Activated T-helper 1 cell treated with anti-CD3 and anti-CD28 coated beads, Interleukin-12 subunit alpha, Interleukin-12 subunit beta, Interleukin-2, Interleukin-4 antibody, amounts not matched to agents 30 ng/mL and 10 ng/mL and 1 ng/mL, durations not matched to agents 14 hours and 24 hours and 36 hours (primary cell): ENCODE results near the gene ERGIC1. TPM values are rescaled to one million over a fixed set of nuclear protein-coding genes. Genes with fewer than 3 reads are reported as not detected.
"Not testable (repeated sequence)": the region's sequence is repeated elsewhere in the genome, so short reads cannot be mapped to it uniquely, and the experiment has no call there.

Source experiments
- DNase-seq: peaks from one replicate; pipeline ENCODE4 v3.0.0; 2021; ENCODE audit warnings: low spot score
- H3K27ac Mint-ChIP-seq: one replicate; pipeline ENCODE4 v1.8.0; 2021; ENCODE audit warnings: mild to moderate bottlenecking, mixed read lengths
- H3K27me3 Mint-ChIP-seq: one replicate; pipeline ENCODE4 v1.8.0; 2022; ENCODE audit warnings: mild to moderate bottlenecking, moderate library complexity, mixed read lengths; ENCODE audit not compliant: insufficient read depth
- H3K36me3 Mint-ChIP-seq: one replicate; pipeline ENCODE4 v1.8.0; 2021; ENCODE audit warnings: low read depth, mixed read lengths
- H3K4me1 Mint-ChIP-seq: one replicate; pipeline ENCODE4 v1.8.0; 2021; ENCODE audit warnings: low read depth, mixed read lengths
- H3K4me3 Mint-ChIP-seq: one replicate; pipeline ENCODE4 v1.8.0; 2021; ENCODE audit warnings: mild to moderate bottlenecking, moderate library complexity, mixed read lengths
- H3K9me3 Mint-ChIP-seq: one replicate; pipeline ENCODE4 v1.8.0; 2021; ENCODE audit warnings: mixed read lengths
- intact Hi-C: fragments of 100-400 bp; cut with micrococcal nuclease; formaldehyde crosslinking; loops from one replicate; pipeline ENCODE4 v1.15.1; 2024
- total RNA-seq: library from RNA; stranded (reverse); gene quantifications from 2 replicates; pipeline ENCODE4 v1.2.3, GENCODE V29; 2022

Gene ERGIC1
- total RNA-seq, 1 donor from 2014 or later = 47.4 TPM

GRCh38 chr5:172806897-172807672 is 27.0 kb upstream of the ERGIC1 start:
- Mint-ChIP-seq H3K4me1 (peaks cover 15% of the 10 kb centered on the region), H3K4me3 (peak overlapping the region; percentile 43), H3K27ac (peak overlapping the region; percentile 91), H3K36me3 (peaks cover 3% of the 10 kb centered on the region), H3K9me3 (no peaks in the 10 kb centered on the region), H3K27me3 (no peaks in the 10 kb centered on the region)
- peak; percentile 74 for DNase-seq
- intact Hi-C loops = loop anchor here (1.0 kb wide), 6 partner anchors 27 to 250 kb away; partner anchors contain the start of gene ERGIC1

GRCh38 chr5:172807766-172808311 is 26.2 kb upstream of the ERGIC1 start:
- intact Hi-C loops = loop anchor here (1.0 kb wide), 6 partner anchors 26 to 249 kb away; partner anchors contain the start of gene ERGIC1

DNA sequence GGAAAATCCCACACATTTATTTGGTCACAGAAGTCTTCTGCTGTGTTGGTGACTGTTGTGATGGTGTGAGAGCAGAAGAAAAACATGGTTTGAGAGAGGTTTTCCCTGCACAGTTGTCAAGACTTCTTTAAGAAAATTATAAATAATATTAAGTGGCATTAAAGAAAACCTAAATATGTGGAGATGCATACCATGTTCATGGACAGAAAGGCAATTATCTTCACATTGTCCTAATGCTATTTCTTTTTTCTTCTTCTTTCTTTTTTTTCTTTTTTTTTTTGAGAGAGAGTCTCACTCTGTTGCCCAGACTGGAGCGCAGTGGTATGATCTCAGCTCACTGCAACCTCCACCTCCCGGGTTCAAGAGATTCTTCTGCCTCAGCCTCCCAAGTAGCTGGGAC is 24.3 kb upstream of the ERGIC1 start:
- Mint-ChIP-seq H3K36me3 (peaks cover 3% of the 10 kb centered on the region), H3K27me3 (peaks cover 5% of the 10 kb centered on the region), H3K4me3 (no peak overlapping the region), H3K27ac (no peak overlapping the region), H3K4me1 (peaks cover 15% of the 10 kb centered on the region), H3K9me3 (no peaks in the 10 kb centered on the region)
- DNase-seq = no peak
- intact Hi-C loops = no loop called here

More at GRCh38 chr5:172807766-172808311, 26.2 kb upstream of the ERGIC1 start:
- Mint-ChIP-seq H3K27ac (peak overlapping the region; percentile 91), H3K36me3 (peaks cover 3% of the 10 kb centered on the region), H3K9me3 (no peaks in the 10 kb centered on the region), H3K4me1 (peaks cover 15% of the 10 kb centered on the region), H3K4me3 (peak overlapping the region; percentile 43), H3K27me3 (no peaks in the 10 kb centered on the region)
- DNase-seq = no peak

- DNase-seq, H3K4me3 Mint-ChIP-seq, H3K36me3 Mint-ChIP-seq, H3K27ac Mint-ChIP-seq, H3K9me3 Mint-ChIP-seq, H3K27me3 Mint-ChIP-seq, intact Hi-C loops: not testable (repeated sequence)
- H3K4me1 Mint-ChIP-seq = peaks cover 15% of the 10 kb centered on the region
These were observed 23.1 kb upstream of the ERGIC1 start for GRCh38 chr5:172810996-172811395.

DNA sequence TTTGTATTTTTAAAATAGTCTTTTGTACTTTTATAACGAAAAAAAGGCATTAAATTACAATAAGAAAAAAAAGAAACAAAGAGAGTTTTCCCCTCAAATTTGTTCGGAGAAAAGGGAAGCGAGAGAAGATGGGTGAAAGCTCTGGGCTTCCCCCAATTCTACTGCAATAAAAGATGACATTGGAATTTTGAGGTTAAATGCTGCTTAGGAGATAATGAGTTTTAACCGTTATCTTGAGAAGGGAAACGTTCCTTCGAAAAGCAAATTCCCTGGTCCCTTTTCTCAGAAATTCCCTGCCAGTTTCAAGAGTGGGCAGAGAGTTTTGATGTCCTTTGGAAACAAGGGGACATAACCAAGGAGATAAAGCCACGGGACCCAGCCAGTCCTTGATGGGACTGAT is 18.4 kb upstream of the ERGIC1 start:
- DNase-seq = no peak
- H3K27me3 Mint-ChIP-seq = peaks cover 12% of the 10 kb centered on the region
- no peaks in the 10 kb centered on the region for H3K9me3 Mint-ChIP-seq
- no peak overlapping the region for H3K27ac Mint-ChIP-seq
- H3K36me3 Mint-ChIP-seq = no peaks in the 10 kb centered on the region
- H3K4me1 Mint-ChIP-seq = peaks cover 9% of the 10 kb centered on the region
- H3K4me3 Mint-ChIP-seq = no peak overlapping the region
- intact Hi-C loops = no loop called here

DNA sequence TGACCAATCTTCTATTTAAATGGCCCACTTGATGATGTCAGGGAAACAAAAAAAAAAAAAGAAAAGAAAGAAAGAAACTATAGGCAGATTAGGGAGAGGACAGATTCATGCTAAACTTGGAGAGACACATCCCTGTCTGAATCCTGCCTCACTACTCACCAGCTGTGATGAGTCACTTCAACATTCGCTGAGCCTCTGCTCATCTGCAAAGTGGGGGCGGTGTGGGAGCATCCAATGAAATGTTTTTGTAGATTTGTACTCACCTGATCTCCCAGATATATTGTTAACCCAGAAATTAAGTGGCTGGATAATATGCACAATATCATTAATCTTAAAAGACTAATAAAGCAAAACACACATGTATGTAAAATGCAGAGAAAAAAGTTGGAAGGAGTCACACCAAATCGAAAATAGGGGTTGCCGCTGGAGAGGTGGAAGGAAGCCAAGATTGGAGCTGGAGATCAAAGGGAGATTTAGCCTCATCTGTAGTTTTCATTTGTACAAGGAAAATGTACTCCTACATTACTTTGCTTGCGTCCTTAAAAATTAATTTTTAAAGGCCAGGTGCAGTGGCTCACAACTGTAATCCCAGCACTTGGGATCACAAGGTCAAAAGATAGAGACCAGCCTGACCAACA is 17.0 kb upstream of the ERGIC1 start:
- intact Hi-C loops = no loop called here
- Mint-ChIP-seq H3K9me3 (no peaks in the 10 kb centered on the region), H3K4me3 (no peak overlapping the region), H3K4me1 (peaks cover 9% of the 10 kb centered on the region), H3K36me3 (no peaks in the 10 kb centered on the region), H3K27ac (no peak overlapping the region), H3K27me3 (peaks cover 12% of the 10 kb centered on the region)
- DNase-seq = no peak

DNA sequence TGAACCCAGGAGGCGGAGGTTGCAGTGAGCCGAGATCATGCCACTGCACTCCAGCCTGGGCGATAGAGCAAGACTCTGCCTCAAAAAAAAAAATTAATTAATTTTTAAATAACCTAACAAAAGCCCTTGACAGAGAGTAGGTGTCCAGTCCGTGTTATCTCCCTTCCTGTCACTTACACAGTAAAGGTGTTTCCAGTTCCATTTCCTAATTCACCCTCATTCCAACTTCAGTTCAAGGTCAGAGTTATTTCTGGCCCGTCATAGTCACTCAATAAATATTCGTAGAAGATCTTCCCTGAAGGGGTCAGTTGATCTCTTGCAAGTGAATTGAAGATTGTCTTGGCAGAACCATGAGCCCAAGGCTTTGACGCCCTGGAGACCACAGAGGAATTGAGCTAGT is 16.4 kb upstream of the ERGIC1 start:
- intact Hi-C loops = no loop called here
- Mint-ChIP-seq H3K36me3 (no peaks in the 10 kb centered on the region), H3K27ac (no peak overlapping the region)

DNA sequence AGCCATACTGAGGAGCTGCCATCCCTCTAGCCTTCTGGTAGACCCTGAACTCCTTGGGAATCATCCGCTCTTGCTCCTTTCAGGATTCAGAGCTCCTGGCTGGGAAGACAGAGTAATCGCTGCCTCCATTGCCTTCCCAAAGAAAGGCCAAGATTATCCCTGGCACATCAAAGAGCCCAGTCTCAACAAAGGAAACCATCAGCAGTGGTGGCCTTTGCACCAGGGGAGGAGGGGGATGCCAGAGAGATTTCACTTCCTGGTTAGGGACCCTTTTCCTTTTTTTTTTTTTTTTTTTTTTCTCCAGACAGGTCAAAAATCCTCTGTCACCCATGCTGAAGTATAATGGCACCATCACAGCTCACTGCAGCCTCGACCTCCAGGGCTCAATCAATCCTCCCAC is 16.0 kb upstream of the ERGIC1 start:
- intact Hi-C loops = no loop called here
- Mint-ChIP-seq H3K4me1 (peaks cover 9% of the 10 kb centered on the region), H3K27ac (no peak overlapping the region), H3K9me3 (no peaks in the 10 kb centered on the region), H3K36me3 (no peaks in the 10 kb centered on the region), H3K4me3 (no peak overlapping the region), H3K27me3 (peaks cover 12% of the 10 kb centered on the region)
- no peak for DNase-seq

More for the DNA sequence above, 16.4 kb upstream of the ERGIC1 start:
- H3K4me3 Mint-ChIP-seq = no peak overlapping the region
- no peaks in the 10 kb centered on the region for H3K9me3 Mint-ChIP-seq
- H3K27me3 Mint-ChIP-seq = peaks cover 12% of the 10 kb centered on the region
- peaks cover 9% of the 10 kb centered on the region for H3K4me1 Mint-ChIP-seq
- DNase-seq = no peak

DNA sequence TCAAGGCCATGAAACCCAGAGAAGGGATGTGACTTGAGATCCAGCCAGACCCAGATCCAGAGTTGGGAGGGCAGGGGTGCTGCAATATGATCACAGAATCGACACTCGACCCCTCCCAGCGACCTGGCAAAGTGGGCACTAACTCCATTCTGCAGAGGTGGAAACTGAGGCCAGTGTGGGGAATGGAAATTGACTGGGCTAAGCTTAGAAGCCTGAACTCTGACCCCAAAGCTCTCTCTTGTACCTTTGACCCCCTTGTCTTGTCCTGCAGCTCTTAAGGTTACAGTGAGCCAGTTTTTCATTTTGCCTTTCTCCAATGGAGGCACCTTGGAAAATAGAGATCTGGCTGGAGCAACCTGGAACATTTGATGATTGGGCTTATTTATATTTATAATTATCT is 14.5 kb upstream of the ERGIC1 start:
- Mint-ChIP-seq H3K27me3 (peaks cover 9% of the 10 kb centered on the region), H3K4me1 (peaks cover 9% of the 10 kb centered on the region), H3K36me3 (no peaks in the 10 kb centered on the region), H3K4me3 (no peak overlapping the region), H3K9me3 (no peaks in the 10 kb centered on the region), H3K27ac (no peak overlapping the region)
- intact Hi-C loops = no loop called here
- DNase-seq = no peak

DNA sequence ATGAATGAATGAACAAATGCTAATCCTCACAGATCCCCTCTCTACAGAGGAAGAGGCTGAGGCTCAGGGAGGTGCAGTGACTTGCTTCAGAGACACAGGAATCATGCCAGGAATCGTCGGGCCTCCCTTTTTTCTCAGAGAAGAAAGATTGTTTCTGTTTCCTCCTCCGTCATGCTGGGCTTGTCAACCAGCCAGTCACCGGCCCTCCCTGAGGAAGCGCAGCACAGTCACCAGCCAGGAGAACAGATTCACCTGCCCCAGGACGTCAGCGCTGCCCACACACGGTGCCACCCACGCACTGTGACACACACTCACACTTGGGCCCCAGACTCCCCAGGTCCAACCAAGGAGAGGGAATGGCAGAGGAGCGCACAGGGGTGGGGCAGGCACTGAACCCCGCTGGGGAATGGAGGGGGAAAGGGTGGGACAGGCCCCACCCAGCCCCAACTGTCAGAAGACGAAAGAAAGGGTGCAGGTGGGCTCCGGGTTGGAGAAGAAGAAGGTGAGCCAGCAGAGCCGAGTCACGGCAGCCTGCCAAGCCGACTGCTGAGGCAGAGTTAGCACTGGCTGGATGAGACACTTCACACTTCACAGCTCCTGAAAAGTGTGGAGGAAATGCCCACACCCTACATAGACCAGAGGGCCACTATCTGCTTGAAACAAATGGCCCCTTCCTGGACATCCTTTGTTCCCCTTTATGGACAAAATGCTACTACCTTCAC is 13.8 kb upstream of the ERGIC1 start:
- Mint-ChIP-seq H3K4me3 (no peak overlapping the region), H3K27ac (no peak overlapping the region), H3K27me3 (peaks cover 5% of the 10 kb centered on the region), H3K9me3 (peaks cover 3% of the 10 kb centered on the region), H3K4me1 (peaks cover 9% of the 10 kb centered on the region), H3K36me3 (peaks cover 1% of the 10 kb centered on the region)
- no peak for DNase-seq
- intact Hi-C loops = no loop called here

DNA sequence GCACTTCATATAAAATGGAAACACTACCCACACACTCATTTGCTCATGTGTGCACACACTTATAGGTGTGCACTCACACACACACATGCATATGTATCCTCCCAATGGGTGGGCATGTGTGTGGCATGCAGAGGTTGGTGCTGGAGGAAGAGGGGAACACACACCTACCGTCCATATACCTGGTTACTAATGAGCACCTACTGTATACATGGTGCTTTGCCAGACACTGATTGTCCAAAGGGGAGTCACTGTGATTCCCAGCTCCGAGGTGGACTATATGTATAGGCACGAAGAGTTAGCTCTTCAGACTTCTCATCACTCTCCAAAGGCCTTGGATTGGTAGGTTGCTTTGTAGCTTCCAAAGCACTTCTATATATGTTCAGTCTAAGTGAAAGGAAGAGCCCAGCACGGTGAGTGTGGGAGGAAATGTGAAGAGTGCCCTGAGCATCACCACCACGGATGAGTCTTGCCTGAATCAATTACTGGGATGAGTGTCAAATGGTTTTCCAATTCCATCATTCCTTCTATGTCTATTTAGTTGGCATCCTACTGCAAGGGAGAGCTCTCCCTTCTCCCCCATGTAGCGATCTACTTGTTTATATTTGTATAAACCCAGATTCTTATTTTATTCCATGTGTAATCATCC is 12.6 kb upstream of the ERGIC1 start:
- Mint-ChIP-seq H3K4me3 (no peak overlapping the region), H3K27me3 (no peaks in the 10 kb centered on the region), H3K4me1 (peaks cover 9% of the 10 kb centered on the region), H3K36me3 (peaks cover 3% of the 10 kb centered on the region), H3K27ac (no peak overlapping the region), H3K9me3 (peaks cover 15% of the 10 kb centered on the region)
- no peak for DNase-seq
- intact Hi-C loops = no loop called here

GRCh38 chr5:172823840-172824362 is 10.2 kb upstream of the ERGIC1 start:
- no peaks in the 10 kb centered on the region for H3K4me1 Mint-ChIP-seq
- intact Hi-C loops = no loop called here

More at GRCh38 chr5:172823840-172824362, 10.2 kb upstream of the ERGIC1 start:
- no peak overlapping the region for H3K27ac Mint-ChIP-seq
- no peak for DNase-seq
- peaks cover 20% of the 10 kb centered on the region for H3K9me3 Mint-ChIP-seq
- peaks cover 3% of the 10 kb centered on the region for H3K36me3 Mint-ChIP-seq
- no peaks in the 10 kb centered on the region for H3K27me3 Mint-ChIP-seq
- no peak overlapping the region for H3K4me3 Mint-ChIP-seq
